Activated naive CD4-positive, alpha-beta T cell treated with anti-CD3 and anti-CD28 coated beads, Interleukin-2, amount 10 ng/mL, durations not matched to agents 7 days and 5 days (primary cell): ENCODE data around the gene RD3L.
A peak's percentile ranks its signal among the peaks of the same experiment; 100 is the strongest.

Source experiments
- CTCF ChIA-PET: fragments of 350-600 bp; sonication (Branson Sonifier 250); formaldehyde crosslinking; loops from one replicate; lab custom pipeline; 2021; ENCODE audit warnings: antibody characterized with exemption; lab: Charles Lee
- DNase-seq: peaks from one replicate; pipeline ENCODE4 v3.0.0-alpha.2; 2020
- H3K27ac Mint-ChIP-seq: one replicate; pipeline ENCODE4 v1.8.0; 2021; ENCODE audit warnings: mild to moderate bottlenecking, moderate library complexity, mixed read lengths
- H3K27me3 Mint-ChIP-seq: one replicate; pipeline ENCODE4 v1.8.0; 2021; ENCODE audit warnings: mild to moderate bottlenecking, mixed read lengths
- H3K36me3 Mint-ChIP-seq: one replicate; pipeline ENCODE4 v1.8.0; 2021; ENCODE audit warnings: mixed read lengths
- H3K4me1 Mint-ChIP-seq: one replicate; pipeline ENCODE4 v1.8.0; 2021; ENCODE audit warnings: mixed read lengths
- H3K4me3 Mint-ChIP-seq: one replicate; pipeline ENCODE4 v1.8.0; 2021; ENCODE audit warnings: mild to moderate bottlenecking, moderate library complexity, mixed read lengths
- H3K9me3 Mint-ChIP-seq: one replicate; pipeline ENCODE4 v1.8.0; 2021; ENCODE audit warnings: mixed read lengths

RD3L gene

GRCh38 chr14:103915616-103916015 lies 26.7 kb downstream of the RD3L start:
- Mint-ChIP-seq H3K9me3 (no peaks in the 10 kb centered on the region), H3K4me1 (peaks cover 13% of the 10 kb centered on the region), H3K36me3 (peaks cover 23% of the 10 kb centered on the region), H3K27ac (no peak overlapping the region), H3K27me3 (no peaks in the 10 kb centered on the region), H3K4me3 (no peak overlapping the region)
- DNase-seq: no peak
- CTCF ChIA-PET: interaction anchor here (0.6 to 2.6 kb wide), 3 partner anchors 15 to 343 kb away, joined by 3 to 11 read pairs (median 7); no protein-coding TSS in a partner anchor

- Mint-ChIP-seq H3K27me3 (no peaks in the 10 kb centered on the region), H3K4me1 (peaks cover 25% of the 10 kb centered on the region), H3K36me3 (peaks cover 25% of the 10 kb centered on the region), H3K9me3 (no peaks in the 10 kb centered on the region), H3K27ac (no peak overlapping the region), H3K4me3 (no peak overlapping the region)
- CTCF ChIA-PET: interaction anchor here (0.8 to 3.8 kb wide), 11 partner anchors 10 to 151 kb away, joined by 3 to 46 read pairs (median 4); a partner anchor contains a TSS
- DNase-seq: no peak
Observed at GRCh38 chr14:103910984-103911383, 31.3 kb downstream of the RD3L start.

GRCh38 chr14:103910262-103910935 lies 31.9 kb downstream of the RD3L start:
- Mint-ChIP-seq H3K27me3 (no peaks in the 10 kb centered on the region), H3K9me3 (no peaks in the 10 kb centered on the region), H3K36me3 (peaks cover 21% of the 10 kb centered on the region), H3K4me3 (peak overlapping the region; percentile 29), H3K4me1 (peaks cover 25% of the 10 kb centered on the region), H3K27ac (peak overlapping the region; percentile 77)
- peak; percentile 80 for DNase-seq
- CTCF ChIA-PET: interaction anchor here (0.8 to 3.8 kb wide), 14 partner anchors 10 to 175 kb away, joined by 3 to 46 read pairs (median 4); a partner anchor contains a TSS

GRCh38 chr14:103909531-103910261 lies 32.6 kb downstream of the RD3L start:
- peaks cover 18% of the 10 kb centered on the region for H3K36me3 Mint-ChIP-seq
- no peak for DNase-seq
- H3K4me1 Mint-ChIP-seq: peaks cover 25% of the 10 kb centered on the region
- peak overlapping the region; percentile 77 for H3K27ac Mint-ChIP-seq
- H3K27me3 Mint-ChIP-seq: no peaks in the 10 kb centered on the region
- H3K9me3 Mint-ChIP-seq: no peaks in the 10 kb centered on the region
- CTCF ChIA-PET: interaction anchor here (1.0 to 3.8 kb wide), 13 partner anchors 9 to 174 kb away, joined by 3 to 46 read pairs (median 4); a partner anchor contains a TSS
- H3K4me3 Mint-ChIP-seq: no peak overlapping the region

GRCh38 chr14:103908580-103908979 lies 33.7 kb downstream of the RD3L start:
- DNase-seq: peak; percentile 40
- Mint-ChIP-seq H3K36me3 (peaks cover 12% of the 10 kb centered on the region), H3K4me3 (no peak overlapping the region), H3K27ac (peak overlapping the region; percentile 82), H3K4me1 (peaks cover 25% of the 10 kb centered on the region), H3K27me3 (no peaks in the 10 kb centered on the region), H3K9me3 (no peaks in the 10 kb centered on the region)
- CTCF ChIA-PET: interaction anchor here (0.7 kb wide), 1 partner anchor 256 kb away, joined by 3 read pairs; no protein-coding TSS in a partner anchor

GRCh38 chr14:103905842-103906456 lies 36.4 kb downstream of the RD3L start:
- H3K27me3 Mint-ChIP-seq: no peaks in the 10 kb centered on the region
- H3K4me3 Mint-ChIP-seq: no peak overlapping the region
- CTCF ChIA-PET: interaction anchor here (1.0 to 2.6 kb wide), 3 partner anchors 15 to 172 kb away, joined by 3 to 16 read pairs (median 4); a partner anchor contains a TSS

GRCh38 chr14:103904493-103905107 lies 37.7 kb downstream of the RD3L start:
- H3K4me1 Mint-ChIP-seq: peaks cover 20% of the 10 kb centered on the region

More at GRCh38 chr14:103905842-103906456, 36.4 kb downstream of the RD3L start:
- peak; percentile 35 for DNase-seq
- Mint-ChIP-seq H3K36me3 (peaks cover 4% of the 10 kb centered on the region), H3K9me3 (no peaks in the 10 kb centered on the region), H3K4me1 (peaks cover 27% of the 10 kb centered on the region), H3K27ac (no peak overlapping the region)

GRCh38 chr14:103899833-103900232 lies 42.5 kb downstream of the RD3L start:
- DNase-seq: no peak
- Mint-ChIP-seq H3K27ac (no peak overlapping the region), H3K4me1 (peaks cover 4% of the 10 kb centered on the region), H3K27me3 (peaks cover 5% of the 10 kb centered on the region), H3K36me3 (no peaks in the 10 kb centered on the region), H3K4me3 (no peak overlapping the region), H3K9me3 (peaks cover 2% of the 10 kb centered on the region)
- CTCF ChIA-PET: interaction anchor here (1.3 to 3.9 kb wide), 6 partner anchors 10 to 93 kb away, joined by 6 to 30 read pairs (median 12); no protein-coding TSS in a partner anchor

More at GRCh38 chr14:103904493-103905107, 37.7 kb downstream of the RD3L start:
- Mint-ChIP-seq H3K4me3 (no peak overlapping the region), H3K9me3 (no peaks in the 10 kb centered on the region), H3K36me3 (peaks cover 2% of the 10 kb centered on the region), H3K27me3 (peaks cover 5% of the 10 kb centered on the region), H3K27ac (no peak overlapping the region)
- CTCF ChIA-PET: interaction anchor here (0.7 to 2.6 kb wide), 5 partner anchors 14 to 97 kb away, joined by 3 to 16 read pairs (median 3); no protein-coding TSS in a partner anchor
- no peak for DNase-seq

GRCh38 chr14:103899316-103899715 lies 43.0 kb downstream of the RD3L start:
- CTCF ChIA-PET: interaction anchor here (0.6 to 3.9 kb wide), 4 partner anchors 12 to 91 kb away, joined by 3 to 30 read pairs (median 11); no protein-coding TSS in a partner anchor
- H3K4me3 Mint-ChIP-seq: no peak overlapping the region
- H3K4me1 Mint-ChIP-seq: peaks cover 4% of the 10 kb centered on the region
- DNase-seq: no peak
- H3K9me3 Mint-ChIP-seq: peaks cover 2% of the 10 kb centered on the region
- H3K36me3 Mint-ChIP-seq: no peaks in the 10 kb centered on the region
- H3K27me3 Mint-ChIP-seq: peaks cover 5% of the 10 kb centered on the region
- H3K27ac Mint-ChIP-seq: no peak overlapping the region

GRCh38 chr14:103898711-103899110 lies 43.6 kb downstream of the RD3L start:
- no peak for DNase-seq
- peaks cover 5% of the 10 kb centered on the region for H3K27me3 Mint-ChIP-seq
- H3K27ac Mint-ChIP-seq: no peak overlapping the region
- no peaks in the 10 kb centered on the region for H3K36me3 Mint-ChIP-seq
- H3K9me3 Mint-ChIP-seq: peaks cover 2% of the 10 kb centered on the region
- CTCF ChIA-PET: interaction anchor here (1.4 to 3.9 kb wide), 2 partner anchors 12 to 90 kb away, joined by 3 to 30 read pairs; no protein-coding TSS in a partner anchor
- no peak overlapping the region for H3K4me3 Mint-ChIP-seq
- H3K4me1 Mint-ChIP-seq: peaks cover 4% of the 10 kb centered on the region

- peaks cover 5% of the 10 kb centered on the region for H3K27me3 Mint-ChIP-seq
- H3K27ac Mint-ChIP-seq: no peak overlapping the region
- H3K4me1 Mint-ChIP-seq: peaks cover 4% of the 10 kb centered on the region
- no peaks in the 10 kb centered on the region for H3K36me3 Mint-ChIP-seq
- peaks cover 2% of the 10 kb centered on the region for H3K9me3 Mint-ChIP-seq
- DNase-seq: no peak
- CTCF ChIA-PET: interaction anchor here (1.4 kb wide), 1 partner anchor 89 kb away, joined by 3 read pairs; no protein-coding TSS in a partner anchor
- H3K4me3 Mint-ChIP-seq: no peak overlapping the region
Observed at GRCh38 chr14:103898204-103898603, 44.1 kb downstream of the RD3L start.

GRCh38 chr14:103897075-103897947 lies 45.0 kb downstream of the RD3L start:
- no peak for DNase-seq
- Mint-ChIP-seq H3K27ac (no peak overlapping the region), H3K9me3 (peaks cover 2% of the 10 kb centered on the region), H3K27me3 (peaks cover 5% of the 10 kb centered on the region), H3K4me3 (no peak overlapping the region), H3K4me1 (peaks cover 4% of the 10 kb centered on the region), H3K36me3 (no peaks in the 10 kb centered on the region)
- CTCF ChIA-PET: interaction anchor here (1.3 kb wide), 1 partner anchor 13 kb away, joined by 5 read pairs; no protein-coding TSS in a partner anchor
